HCT116 (cell line): ENCODE measurements around the gene CPLANE2. TPM values are rescaled to one million over a fixed set of nuclear protein-coding genes. Genes with fewer than 3 reads are reported as not detected.

Source experiments
- ATAC-seq: fragments of 200-7000 bp; cut with Tn5 transposase; 2 replicates; pipeline ENCODE4 v1.9.1; 2020; ENCODE audit warnings: mild to moderate bottlenecking, moderate library complexity
- BruUV-seq: library from RNA; stranded (reverse); fragments of 400-500 nt; replicated peaks from 2 replicates; lab custom pipeline; 2021; lab: Mats Ljungman, UMichigan
- CTCF ChIA-PET: fragments of 300-600 bp; sonication (Branson Sonifier 250); formaldehyde crosslinking; loops from one replicate; lab custom pipeline; 2021; ENCODE audit warnings: antibody characterized with exemption; lab: Charles Lee
- POLR2A ChIA-PET: fragments of 300-600, 350-600 bp; sonication (Branson Sonifier 250); formaldehyde crosslinking; loops from one replicate; lab custom pipeline; 2021; ENCODE audit warnings: antibody characterized with exemption; lab: Charles Lee
- RAD21 ChIA-PET, 2 experiments: fragments of 300-600 bp; sonication (Branson Sonifier 250); formaldehyde crosslinking; loops; one replicate each; lab custom pipeline; 2023; ENCODE audit warnings: low total read pairs in 2 of 2; ENCODE audit not compliant: uncharacterized antibody in 2 of 2, unreplicated experiment in 2 of 2, low non-redundant PET in 1 of 2; lab: Charles Lee
- DNase-seq: peaks from one replicate; pipeline ENCODE4 v3.0.0-alpha.2; 2010; ENCODE audit warnings: low read depth, low spot score
- H2AFZ ChIP-seq: fragments of 200-600 bp; shearing (Covaris generic), sonication (generic); 2 replicates; pipeline ENCODE4 v1.6.1; 2017; ENCODE audit warnings: low read depth, mixed run types, mixed read lengths, antibody characterized with exemption, low read length; ENCODE audit not compliant: poor library complexity, severe bottlenecking
- H3K27ac ChIP-seq: 2 replicates; pipeline ENCODE4 v1.5.1; 2012; ENCODE audit warnings: low read depth, low read length
- H3K27me3 ChIP-seq: fragments of 200-600 bp; sonication (generic); 2 replicates; pipeline ENCODE4 v1.6.1; 2016; ENCODE audit warnings: mixed run types, low read length, mixed read lengths; ENCODE audit not compliant: insufficient read depth
- H3K36me3 ChIP-seq, 2 experiments: fragments of 200-500 bp in 1 of 2; fragments of 200-600 bp in 1 of 2; sonication (Bioruptor generic) in 1 of 2; sonication (generic) in 1 of 2; 2 replicates each; pipeline versions ENCODE4 v1.5.1 to v1.6.1; 2014 to 2016; ENCODE audit warnings: low read length in 2 of 2, inconsistent platforms in 1 of 2, mixed read lengths in 1 of 2, mixed run types in 1 of 2; ENCODE audit not compliant: insufficient read depth in 2 of 2, control insufficient read depth in 1 of 2
- H3K4me1 ChIP-seq, 2 experiments: fragments of 200-600 bp in 1 of 2; sonication (generic) in 1 of 2; 2 replicates each; pipeline versions ENCODE4 v1.5.1 to v1.6.1; 2012 to 2017; ENCODE audit warnings: low read length in 2 of 2, inconsistent platforms in 1 of 2, mild to moderate bottlenecking in 1 of 2, mixed read lengths in 1 of 2, mixed run types in 1 of 2, moderate library complexity in 1 of 2; ENCODE audit not compliant: insufficient read depth in 2 of 2, control insufficient read depth in 1 of 2
- H3K4me2 ChIP-seq: fragments of 200-600 bp; sonication (generic); 2 replicates; pipeline ENCODE4 v1.6.1; 2017; ENCODE audit warnings: mixed run types, low read length, mixed read lengths
- H3K4me3 ChIP-seq, 2 experiments: fragments of 200-600 bp in 1 of 2; sonication (generic) in 1 of 2; replicated peaks in 1 of 2; 2 replicates each; pipeline ENCODE4 v1.5.1; 2011 to 2016; ENCODE audit warnings: low read length in 2 of 2, control low read depth in 1 of 2, low read depth in 1 of 2, mild to moderate bottlenecking in 1 of 2, mixed read lengths in 1 of 2, mixed run types in 1 of 2
- H3K79me2 ChIP-seq: fragments of 200-600 bp; sonication (generic); 2 replicates; pipeline ENCODE4 v1.6.1; 2017; ENCODE audit warnings: mild to moderate bottlenecking, mixed run types, low read length, moderate library complexity, mixed read lengths; ENCODE audit not compliant: insufficient read depth
- H3K9ac ChIP-seq: fragments of 200-600 bp; sonication (generic); 2 replicates; pipeline ENCODE4 v1.6.1; 2016; ENCODE audit warnings: low read length, mixed read lengths
- H3K9me2 ChIP-seq: fragments of 200-600 bp; sonication (generic), shearing (Covaris generic); 2 replicates; pipeline ENCODE4 v1.6.1; 2017; ENCODE audit warnings: mixed run types, mild to moderate bottlenecking, moderate library complexity; ENCODE audit not compliant: insufficient read depth
- H3K9me3 ChIP-seq, 2 experiments: fragments of 200-500 bp in 1 of 2; fragments of 200-600 bp in 1 of 2; sonication (Bioruptor generic) in 1 of 2; sonication (generic) in 1 of 2; 2 replicates each; pipeline ENCODE4 v1.6.1; 2014 to 2017; ENCODE audit warnings: low read length in 2 of 2, mixed read lengths in 2 of 2, inconsistent platforms in 1 of 2, low read depth in 1 of 2, mild to moderate bottlenecking in 1 of 2, mixed run types in 1 of 2, moderate library complexity in 1 of 2; ENCODE audit not compliant: control insufficient read depth in 1 of 2, insufficient read depth in 1 of 2
- H4K20me1 ChIP-seq: fragments of 200-600 bp; sonication (generic), shearing (Covaris generic); 2 replicates; pipeline ENCODE4 v1.6.1; 2017; ENCODE audit warnings: mixed run types, mild to moderate bottlenecking, moderate library complexity; ENCODE audit not compliant: insufficient read depth
- CEBPB ChIP-seq: IDR thresholded peaks from 2 replicates; pipeline ENCODE4 v1.6.1; 2012; ENCODE audit warnings: low read depth
- EGR1 ChIP-seq: IDR thresholded peaks from 2 replicates; pipeline ENCODE4 v1.6.1; 2012; ENCODE audit warnings: low read depth
- ELF1 ChIP-seq: IDR thresholded peaks from 2 replicates; pipeline ENCODE4 v1.6.1; 2012; ENCODE audit warnings: low read depth, borderline replicate concordance
- EZH2 ChIP-seq: fragments of 200-600 bp; sonication (generic); IDR thresholded peaks from 2 replicates; pipeline ENCODE4 v1.6.1; 2017; ENCODE audit warnings: antibody characterized with exemption, mixed run types
- EZH2phosphoT487 ChIP-seq: fragments of 200-600 bp; IDR thresholded peaks from 2 replicates; pipeline ENCODE4 v1.6.1; 2018; ENCODE audit warnings: antibody characterized with exemption, borderline replicate concordance
- FOSL1 ChIP-seq: IDR thresholded peaks from 2 replicates; pipeline ENCODE4 v1.6.1; 2012; ENCODE audit warnings: low read depth
- JUND ChIP-seq: IDR thresholded peaks from 2 replicates; pipeline ENCODE4 v1.6.1; 2012
- POLR2A ChIP-seq: IDR thresholded peaks from 2 replicates; pipeline ENCODE4 v1.7.0; 2011; ENCODE audit warnings: borderline replicate concordance; ENCODE audit not compliant: insufficient read depth, insufficient read length; ENCODE audit errors: extremely low read depth
- POLR2AphosphoS5 ChIP-seq: IDR thresholded peaks from 2 replicates; pipeline ENCODE4 v1.6.1; 2011; ENCODE audit warnings: mild to moderate bottlenecking, low read depth, low read length, moderate library complexity
- SRF ChIP-seq: IDR thresholded peaks from 2 replicates; pipeline ENCODE4 v1.6.1; 2012; ENCODE audit warnings: low read depth
- TCF7L2 ChIP-seq: IDR thresholded peaks from 2 replicates; pipeline ENCODE4 v1.7.0; 2011; ENCODE audit warnings: borderline replicate concordance, inconsistent platforms; ENCODE audit not compliant: insufficient read depth, insufficient read length; ENCODE audit errors: extremely low read depth
- YY1 ChIP-seq: IDR thresholded peaks from 2 replicates; pipeline ENCODE4 v1.6.1; 2011; ENCODE audit warnings: low read length, low read depth, moderate library complexity, mild to moderate bottlenecking; ENCODE audit not compliant: insufficient replicate concordance; ENCODE audit errors: extremely low read depth
- ZBTB33 ChIP-seq: IDR thresholded peaks from 2 replicates; pipeline ENCODE4 v1.6.1; 2011; ENCODE audit warnings: mild to moderate bottlenecking, low read length, moderate library complexity; ENCODE audit not compliant: insufficient replicate concordance; ENCODE audit errors: extremely low read depth
- ZNF274 ChIP-seq: fragments of 200-500 bp; sonication (Bioruptor generic); IDR thresholded peaks from 2 replicates; pipeline ENCODE4 v1.6.1; 2014; ENCODE audit warnings: mild to moderate bottlenecking, low read depth, low read length, inconsistent platforms
- intact Hi-C: fragments of 100-400 bp; cut with micrococcal nuclease; formaldehyde crosslinking; loops from 2 replicates; pipeline ENCODE4 v1.10.0; 2022
- total RNA-seq: library from RNA; stranded (reverse); gene quantifications from one replicate; pipeline ENCODE4 v1.2.1, GENCODE V29; 2021; ENCODE audit not compliant: unreplicated experiment
- TF ChIP-seq, protein P1 (sequence below), 3 experiments: fragments of 200-600 bp in 1 of 3; sonication (generic) in 1 of 3; IDR thresholded peaks in 2 of 3; conservative IDR thresholded peaks in 1 of 3; 2 replicates each; pipeline ENCODE4 v1.5.1; 2012 to 2017; ENCODE audit warnings: low read depth in 2 of 3, low read length in 2 of 3, antibody characterized with exemption in 1 of 3, borderline replicate concordance in 1 of 3, control low read depth in 1 of 3, mild to moderate bottlenecking in 1 of 3, mixed read lengths in 1 of 3, mixed run types in 1 of 3, moderate library complexity in 1 of 3; ENCODE audit not compliant: insufficient read depth in 1 of 3
- TF ChIP-seq, protein P2 (sequence below): IDR thresholded peaks from 2 replicates; pipeline ENCODE4 v1.6.1; 2012; ENCODE audit warnings: low read depth
- TF ChIP-seq, protein P3 (sequence below): IDR thresholded peaks from 2 replicates; pipeline ENCODE4 v1.6.1; 2012

CPLANE2 gene
- total RNA-seq, 1 experiment from 2014 or later, result 8.1 TPM

- ChIA-PET CTCF (interaction anchor here (0.8 kb wide), 1 partner anchor 136 kb away, joined by 3 read pairs; no protein-coding TSS in a partner anchor), POLR2A (no interaction called here), RAD21 (no interaction called here)
- intact Hi-C loops, result no loop called here
- no peak overlapping the region for H3K27ac ChIP-seq
- H3K79me2 ChIP-seq, result no peaks in the 10 kb centered on the region
- ATAC-seq (no peak), DNase-seq (no peak)
- no peak overlapping the region for H3K4me3 ChIP-seq
- H3K27me3 ChIP-seq, result no peaks in the 10 kb centered on the region
- no TSS peak for BruUV-seq
- TF ChIP-seq EGR1, result no peak
- TF ChIP-seq POLR2AphosphoS5, result no peak
- TF ChIP-seq YY1, result no peak
- TF ChIP-seq ELF1, result no peak
- no peak for TF ChIP-seq ZNF274
- TF ChIP-seq, protein P1, sequence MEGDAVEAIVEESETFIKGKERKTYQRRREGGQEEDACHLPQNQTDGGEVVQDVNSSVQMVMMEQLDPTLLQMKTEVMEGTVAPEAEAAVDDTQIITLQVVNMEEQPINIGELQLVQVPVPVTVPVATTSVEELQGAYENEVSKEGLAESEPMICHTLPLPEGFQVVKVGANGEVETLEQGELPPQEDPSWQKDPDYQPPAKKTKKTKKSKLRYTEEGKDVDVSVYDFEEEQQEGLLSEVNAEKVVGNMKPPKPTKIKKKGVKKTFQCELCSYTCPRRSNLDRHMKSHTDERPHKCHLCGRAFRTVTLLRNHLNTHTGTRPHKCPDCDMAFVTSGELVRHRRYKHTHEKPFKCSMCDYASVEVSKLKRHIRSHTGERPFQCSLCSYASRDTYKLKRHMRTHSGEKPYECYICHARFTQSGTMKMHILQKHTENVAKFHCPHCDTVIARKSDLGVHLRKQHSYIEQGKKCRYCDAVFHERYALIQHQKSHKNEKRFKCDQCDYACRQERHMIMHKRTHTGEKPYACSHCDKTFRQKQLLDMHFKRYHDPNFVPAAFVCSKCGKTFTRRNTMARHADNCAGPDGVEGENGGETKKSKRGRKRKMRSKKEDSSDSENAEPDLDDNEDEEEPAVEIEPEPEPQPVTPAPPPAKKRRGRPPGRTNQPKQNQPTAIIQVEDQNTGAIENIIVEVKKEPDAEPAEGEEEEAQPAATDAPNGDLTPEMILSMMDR (IDR thresholded peaks at IDR 0.05 in 2 of 3, conservative IDR thresholded peaks at IDR 0.05 in 1 of 3; ENCODE audit: borderline replicate concordance in 1 of 3, insufficient read depth in 1 of 3, low read depth in 2 of 3, low read length in 2 of 3), result no peak
- no peak for TF ChIP-seq EZH2
- TF ChIP-seq, protein P2, sequence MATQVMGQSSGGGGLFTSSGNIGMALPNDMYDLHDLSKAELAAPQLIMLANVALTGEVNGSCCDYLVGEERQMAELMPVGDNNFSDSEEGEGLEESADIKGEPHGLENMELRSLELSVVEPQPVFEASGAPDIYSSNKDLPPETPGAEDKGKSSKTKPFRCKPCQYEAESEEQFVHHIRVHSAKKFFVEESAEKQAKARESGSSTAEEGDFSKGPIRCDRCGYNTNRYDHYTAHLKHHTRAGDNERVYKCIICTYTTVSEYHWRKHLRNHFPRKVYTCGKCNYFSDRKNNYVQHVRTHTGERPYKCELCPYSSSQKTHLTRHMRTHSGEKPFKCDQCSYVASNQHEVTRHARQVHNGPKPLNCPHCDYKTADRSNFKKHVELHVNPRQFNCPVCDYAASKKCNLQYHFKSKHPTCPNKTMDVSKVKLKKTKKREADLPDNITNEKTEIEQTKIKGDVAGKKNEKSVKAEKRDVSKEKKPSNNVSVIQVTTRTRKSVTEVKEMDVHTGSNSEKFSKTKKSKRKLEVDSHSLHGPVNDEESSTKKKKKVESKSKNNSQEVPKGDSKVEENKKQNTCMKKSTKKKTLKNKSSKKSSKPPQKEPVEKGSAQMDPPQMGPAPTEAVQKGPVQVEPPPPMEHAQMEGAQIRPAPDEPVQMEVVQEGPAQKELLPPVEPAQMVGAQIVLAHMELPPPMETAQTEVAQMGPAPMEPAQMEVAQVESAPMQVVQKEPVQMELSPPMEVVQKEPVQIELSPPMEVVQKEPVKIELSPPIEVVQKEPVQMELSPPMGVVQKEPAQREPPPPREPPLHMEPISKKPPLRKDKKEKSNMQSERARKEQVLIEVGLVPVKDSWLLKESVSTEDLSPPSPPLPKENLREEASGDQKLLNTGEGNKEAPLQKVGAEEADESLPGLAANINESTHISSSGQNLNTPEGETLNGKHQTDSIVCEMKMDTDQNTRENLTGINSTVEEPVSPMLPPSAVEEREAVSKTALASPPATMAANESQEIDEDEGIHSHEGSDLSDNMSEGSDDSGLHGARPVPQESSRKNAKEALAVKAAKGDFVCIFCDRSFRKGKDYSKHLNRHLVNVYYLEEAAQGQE, result no peak
- TF ChIP-seq TCF7L2, result no peak
- no peak for TF ChIP-seq FOSL1
- TF ChIP-seq SRF, result no peak
- TF ChIP-seq, protein P3, sequence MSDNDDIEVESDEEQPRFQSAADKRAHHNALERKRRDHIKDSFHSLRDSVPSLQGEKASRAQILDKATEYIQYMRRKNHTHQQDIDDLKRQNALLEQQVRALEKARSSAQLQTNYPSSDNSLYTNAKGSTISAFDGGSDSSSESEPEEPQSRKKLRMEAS, result no peak
- no peak for TF ChIP-seq EZH2phosphoT487
- TF ChIP-seq CEBPB, result no peak
- no peak for TF ChIP-seq POLR2A
- no peak for TF ChIP-seq ZBTB33
- TF ChIP-seq JUND, result no peak
- no peaks in the 10 kb centered on the region for H3K9me2 ChIP-seq
- no peaks in the 10 kb centered on the region for H3K9me3 ChIP-seq
- no peaks in the 10 kb centered on the region for H3K36me3 ChIP-seq
- H3K4me2 ChIP-seq, result no peak overlapping the region
- peaks cover 14 to 34% of the 10 kb centered on the region in 2 experiments for H3K4me1 ChIP-seq
- H2AFZ ChIP-seq, result no peak overlapping the region
- no peak overlapping the region for H3K9ac ChIP-seq
- no peaks in the 10 kb centered on the region for H4K20me1 ChIP-seq
Measured at GRCh38 chr1:16218674-16219071, 18.3 kb downstream of the CPLANE2 start.
